ENCODE measurements around the gene TRHDE.
"Not testable (repeated sequence)": the region's sequence is repeated elsewhere in the genome, so short reads cannot be mapped to it uniquely, and the experiment has no call there.

Gene TRHDE

DNA sequence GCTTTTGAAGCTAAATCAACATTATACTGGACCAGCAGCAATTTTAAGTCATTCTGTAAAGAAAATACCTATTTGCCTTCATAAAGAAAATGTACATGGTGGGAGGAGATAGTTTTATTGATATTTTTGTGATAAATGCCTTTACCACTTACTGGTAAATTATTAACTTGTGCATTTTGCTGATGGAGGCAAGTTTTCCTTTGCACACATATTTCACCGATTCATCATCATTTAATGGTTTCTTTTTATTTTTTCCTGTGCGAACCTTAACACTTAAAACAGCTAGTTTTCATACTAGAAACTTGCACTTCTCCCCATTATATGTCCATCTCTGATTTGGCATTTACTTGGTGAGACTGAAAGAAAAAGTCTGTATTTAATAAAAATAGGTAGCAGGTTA lies 239.3 kb downstream of the TRHDE start:
- Histone ChIP-seq H3K27ac (ENCODE audit: low read depth, low read length) (no peak overlapping the region), H3K4me2 (ENCODE audit: low read depth, low read length, poor library complexity, severe bottlenecking) (no peak overlapping the region), H3K9ac (ENCODE audit: low read length) (no peak overlapping the region)

DNA sequence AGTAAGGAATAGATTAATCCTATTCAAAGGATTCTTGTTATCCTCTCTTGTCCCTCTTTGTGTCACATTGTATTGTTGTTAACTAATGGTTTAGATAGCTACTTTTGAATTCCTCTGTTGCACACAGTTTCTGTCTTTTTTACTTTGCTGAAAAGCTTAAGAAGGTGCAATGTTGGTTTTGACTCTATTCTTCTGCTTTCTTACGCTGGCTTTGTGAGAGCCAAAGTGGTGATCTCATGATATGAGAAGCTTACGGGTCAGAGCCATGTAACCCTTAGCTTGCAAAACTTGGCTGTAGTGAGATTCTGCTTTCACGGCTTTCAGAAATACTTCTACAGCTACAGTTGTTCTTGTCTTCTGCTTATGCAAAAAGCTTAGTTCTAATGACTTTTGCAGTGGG lies 239.7 kb downstream of the TRHDE start:
- Histone ChIP-seq H3K9me2 (replicated peaks; ENCODE audit: insufficient read depth, low read length) (no peaks in the 10 kb centered on the region), H3K4me3 (ENCODE audit: insufficient read depth, low read length, poor library complexity, severe bottlenecking) (no peak overlapping the region)

More for the DNA sequence above, 239.3 kb downstream of the TRHDE start:
- no peak for TF ChIP-seq EZH2phosphoT487 (conservative IDR thresholded peaks at IDR 0.05; ENCODE audit: low read length)
- TF ChIP-seq, protein P1, sequence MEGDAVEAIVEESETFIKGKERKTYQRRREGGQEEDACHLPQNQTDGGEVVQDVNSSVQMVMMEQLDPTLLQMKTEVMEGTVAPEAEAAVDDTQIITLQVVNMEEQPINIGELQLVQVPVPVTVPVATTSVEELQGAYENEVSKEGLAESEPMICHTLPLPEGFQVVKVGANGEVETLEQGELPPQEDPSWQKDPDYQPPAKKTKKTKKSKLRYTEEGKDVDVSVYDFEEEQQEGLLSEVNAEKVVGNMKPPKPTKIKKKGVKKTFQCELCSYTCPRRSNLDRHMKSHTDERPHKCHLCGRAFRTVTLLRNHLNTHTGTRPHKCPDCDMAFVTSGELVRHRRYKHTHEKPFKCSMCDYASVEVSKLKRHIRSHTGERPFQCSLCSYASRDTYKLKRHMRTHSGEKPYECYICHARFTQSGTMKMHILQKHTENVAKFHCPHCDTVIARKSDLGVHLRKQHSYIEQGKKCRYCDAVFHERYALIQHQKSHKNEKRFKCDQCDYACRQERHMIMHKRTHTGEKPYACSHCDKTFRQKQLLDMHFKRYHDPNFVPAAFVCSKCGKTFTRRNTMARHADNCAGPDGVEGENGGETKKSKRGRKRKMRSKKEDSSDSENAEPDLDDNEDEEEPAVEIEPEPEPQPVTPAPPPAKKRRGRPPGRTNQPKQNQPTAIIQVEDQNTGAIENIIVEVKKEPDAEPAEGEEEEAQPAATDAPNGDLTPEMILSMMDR (IDR thresholded peaks at IDR 0.05; ENCODE audit: insufficient read depth, low read length, poor library complexity, severe bottlenecking), result no peak
- no peaks in the 10 kb centered on the region for H3F3A ChIP-seq (ENCODE audit: insufficient read depth)
- H3K79me2 ChIP-seq (ENCODE audit: insufficient read depth, low read length), result no peaks in the 10 kb centered on the region
- H3K9me3 ChIP-seq (ENCODE audit: insufficient read depth, low read length), result no peaks in the 10 kb centered on the region
- no peak overlapping the region for H3K4me3 ChIP-seq (ENCODE audit: insufficient read depth, low read length, poor library complexity, severe bottlenecking)
- H4K20me1 ChIP-seq (ENCODE audit: low read depth, low read length), result no peaks in the 10 kb centered on the region
- H3K36me3 ChIP-seq (ENCODE audit: low read length), result no peaks in the 10 kb centered on the region
- no peak overlapping the region for H2AFZ ChIP-seq (ENCODE audit: low read depth, low read length, severe bottlenecking)
- no peaks in the 10 kb centered on the region for H3K9me2 ChIP-seq (replicated peaks; ENCODE audit: insufficient read depth, low read length)
- H3K27me3 ChIP-seq (ENCODE audit: low read length), result no peaks in the 10 kb centered on the region

DNA sequence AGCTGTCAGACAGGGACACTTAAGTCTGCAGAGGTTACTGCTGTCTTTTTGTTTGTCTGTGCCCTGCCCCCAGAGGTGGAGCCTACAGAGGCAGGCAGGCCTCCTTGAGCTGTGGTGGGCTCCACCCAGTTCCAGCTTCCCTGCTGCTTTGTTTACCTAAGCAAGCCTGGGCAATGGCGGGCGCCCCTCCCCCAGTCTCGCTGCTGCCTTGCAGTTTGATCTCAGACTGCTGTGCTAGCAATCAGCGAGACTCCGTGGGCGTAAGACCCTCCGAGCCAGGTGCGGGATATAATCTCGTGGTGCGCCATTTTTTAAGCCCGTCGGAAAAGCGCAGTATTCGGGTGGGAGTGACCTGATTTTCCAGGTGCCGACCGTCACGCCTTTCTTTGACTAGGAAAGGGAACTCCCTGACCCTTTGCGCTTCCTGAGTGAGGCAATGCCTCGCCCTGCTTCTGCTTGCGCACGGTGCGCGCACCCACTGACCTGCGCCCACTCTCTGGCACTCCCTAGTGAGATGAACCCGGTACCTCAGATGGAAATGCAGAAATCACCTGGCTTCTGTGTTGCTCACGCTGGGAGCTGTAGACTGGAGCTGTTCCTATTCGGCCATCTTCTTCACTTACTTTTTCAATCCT lies 248.0 kb downstream of the TRHDE start:
- H3K4me2 ChIP-seq (ENCODE audit: low read depth, low read length, poor library complexity, severe bottlenecking); H3K4me3 ChIP-seq (ENCODE audit: insufficient read depth, low read length, poor library complexity, severe bottlenecking); H3K79me2 ChIP-seq (ENCODE audit: insufficient read depth, low read length): not testable (repeated sequence)

More for the DNA sequence above, 239.7 kb downstream of the TRHDE start:
- Histone ChIP-seq H3K9me3 (ENCODE audit: insufficient read depth, low read length) (no peaks in the 10 kb centered on the region), H3K9ac (ENCODE audit: low read length) (no peak overlapping the region), H3K79me2 (ENCODE audit: insufficient read depth, low read length) (no peaks in the 10 kb centered on the region), H3K27ac (ENCODE audit: low read depth, low read length) (no peak overlapping the region), H3F3A (ENCODE audit: insufficient read depth) (no peaks in the 10 kb centered on the region), H2AFZ (ENCODE audit: low read depth, low read length, severe bottlenecking) (no peak overlapping the region), H3K36me3 (ENCODE audit: low read length) (no peaks in the 10 kb centered on the region), H4K20me1 (ENCODE audit: low read depth, low read length) (no peaks in the 10 kb centered on the region), H3K27me3 (ENCODE audit: low read length) (no peaks in the 10 kb centered on the region), H3K4me2 (ENCODE audit: low read depth, low read length, poor library complexity, severe bottlenecking) (no peak overlapping the region)
- no peak for TF ChIP-seq EZH2phosphoT487 (conservative IDR thresholded peaks at IDR 0.05; ENCODE audit: low read length)
- TF ChIP-seq, protein P1 (IDR thresholded peaks at IDR 0.05; ENCODE audit: insufficient read depth, low read length, poor library complexity, severe bottlenecking), result no peak

DNA sequence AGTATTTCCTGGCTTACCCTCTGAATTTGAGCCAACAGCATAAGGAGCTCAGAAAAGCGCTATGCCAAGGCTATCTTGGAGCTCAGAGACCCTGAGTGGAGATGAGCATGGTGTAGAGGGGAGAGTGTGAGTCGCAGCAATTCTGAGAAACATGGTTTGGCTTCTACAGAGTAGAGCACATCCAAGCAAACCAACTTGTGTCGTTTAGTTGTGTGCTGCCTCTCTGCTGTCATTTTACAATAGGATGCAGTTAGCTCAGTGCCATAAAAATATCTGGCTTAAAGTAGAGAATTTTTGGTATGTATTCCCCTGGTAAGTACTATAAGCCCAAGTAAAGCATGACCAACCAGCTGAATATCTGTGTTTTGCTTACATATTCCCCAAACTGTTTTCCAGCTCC lies 249.2 kb downstream of the TRHDE start:
- Histone ChIP-seq H3K9me3 (ENCODE audit: insufficient read depth, low read length) (no peaks in the 10 kb centered on the region), H3K79me2 (ENCODE audit: insufficient read depth, low read length) (no peaks in the 10 kb centered on the region), H4K20me1 (ENCODE audit: low read depth, low read length) (no peaks in the 10 kb centered on the region), H3K27ac (ENCODE audit: low read depth, low read length) (no peak overlapping the region), H3K36me3 (ENCODE audit: low read length) (no peaks in the 10 kb centered on the region), H3K9me2 (replicated peaks; ENCODE audit: insufficient read depth, low read length) (no peaks in the 10 kb centered on the region), H3K4me3 (ENCODE audit: insufficient read depth, low read length, poor library complexity, severe bottlenecking) (no peak overlapping the region), H3F3A (ENCODE audit: insufficient read depth) (no peaks in the 10 kb centered on the region), H2AFZ (ENCODE audit: low read depth, low read length, severe bottlenecking) (no peak overlapping the region), H3K4me2 (ENCODE audit: low read depth, low read length, poor library complexity, severe bottlenecking) (no peak overlapping the region), H3K27me3 (ENCODE audit: low read length) (no peaks in the 10 kb centered on the region), H3K9ac (ENCODE audit: low read length) (no peak overlapping the region)
- TF ChIP-seq, protein P1 (IDR thresholded peaks at IDR 0.05; ENCODE audit: insufficient read depth, low read length, poor library complexity, severe bottlenecking), result no peak
- no peak for TF ChIP-seq EZH2phosphoT487 (conservative IDR thresholded peaks at IDR 0.05; ENCODE audit: low read length)

More for the DNA sequence above, 248.0 kb downstream of the TRHDE start:
- not testable (repeated sequence) for H3F3A ChIP-seq (ENCODE audit: insufficient read depth); H3K27me3 ChIP-seq (ENCODE audit: low read length); H3K9ac ChIP-seq (ENCODE audit: low read length); H3K36me3 ChIP-seq (ENCODE audit: low read length); H3K9me3 ChIP-seq (ENCODE audit: insufficient read depth, low read length); H4K20me1 ChIP-seq (ENCODE audit: low read depth, low read length); H3K9me2 ChIP-seq (replicated peaks; ENCODE audit: insufficient read depth, low read length); H2AFZ ChIP-seq (ENCODE audit: low read depth, low read length, severe bottlenecking); H3K27ac ChIP-seq (ENCODE audit: low read depth, low read length)

All from SU-DHL-6 (cell line).